GM19238 (cell line): ENCODE results near the gene CAPN13.
"Not testable (repeated sequence)": the region's sequence is repeated elsewhere in the genome, so short reads cannot be mapped to it uniquely, and the experiment has no call there.

ENCODE experiments used
- DNase-seq: peaks from one replicate; pipeline ENCODE4 v3.0.0; 2011; ENCODE audit warnings: low spot score; ENCODE audit not compliant: insufficient read length

The CAPN13 gene

DNA sequence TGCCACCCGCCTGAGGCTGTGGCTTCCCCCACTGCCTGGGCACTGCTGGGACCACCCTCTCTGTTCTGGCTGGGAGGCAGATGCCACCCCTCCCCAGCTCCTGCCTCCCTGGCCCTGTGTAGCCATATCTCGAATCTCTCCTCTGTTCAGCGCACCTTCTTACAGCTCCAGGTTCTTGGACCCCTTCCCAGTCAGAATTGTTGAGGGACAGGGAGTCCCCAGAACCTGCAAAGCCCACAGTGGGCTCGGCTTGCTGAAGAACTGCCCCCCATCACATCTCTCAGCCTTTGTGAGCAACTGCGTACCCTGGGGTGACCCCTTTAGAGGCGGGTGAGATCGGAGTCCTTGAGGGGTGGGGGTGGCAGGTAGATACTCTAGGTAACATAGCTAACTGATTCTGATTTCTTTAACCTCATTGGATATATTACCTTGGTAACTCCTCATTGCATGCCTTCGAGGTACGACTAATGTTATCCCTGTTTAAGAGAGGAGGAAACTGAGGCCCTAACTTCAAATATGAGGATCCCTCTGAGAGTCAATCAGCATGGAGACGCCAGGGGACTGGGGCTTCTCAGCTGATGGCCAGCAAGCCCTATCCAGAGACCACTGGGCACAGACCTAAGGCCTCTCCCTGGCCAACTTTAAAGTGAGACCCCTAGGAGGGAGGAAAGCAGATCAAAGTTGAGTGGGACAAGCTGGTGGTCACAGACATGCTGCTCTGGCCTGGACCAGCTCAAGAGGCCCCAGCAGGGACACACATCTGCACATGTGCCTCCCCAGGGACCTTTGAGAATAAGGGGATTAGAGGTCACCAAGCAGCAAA, 101.3 kb downstream of the CAPN13 start:
- DNase-seq = no peak

DNA sequence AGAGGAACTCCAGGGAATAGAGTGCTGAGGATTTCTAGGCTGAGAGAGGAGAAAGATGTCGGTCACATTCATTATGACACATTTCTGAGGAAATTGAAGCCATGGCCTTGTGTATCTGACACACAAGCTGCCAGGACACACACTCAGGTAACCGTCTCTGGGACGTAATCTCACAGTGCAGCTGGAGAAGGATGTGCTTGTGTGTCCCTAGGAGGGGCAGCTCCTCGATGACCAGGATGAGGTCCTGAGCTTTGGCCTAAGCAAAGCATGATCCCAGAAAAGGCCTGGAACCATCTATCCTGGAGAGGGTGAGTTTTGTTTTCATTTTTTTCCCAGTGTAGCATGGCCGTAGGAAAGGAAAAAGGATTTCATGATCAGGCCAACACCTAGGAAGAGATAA, 102.2 kb downstream of the CAPN13 start:
- no peak for DNase-seq

DNA sequence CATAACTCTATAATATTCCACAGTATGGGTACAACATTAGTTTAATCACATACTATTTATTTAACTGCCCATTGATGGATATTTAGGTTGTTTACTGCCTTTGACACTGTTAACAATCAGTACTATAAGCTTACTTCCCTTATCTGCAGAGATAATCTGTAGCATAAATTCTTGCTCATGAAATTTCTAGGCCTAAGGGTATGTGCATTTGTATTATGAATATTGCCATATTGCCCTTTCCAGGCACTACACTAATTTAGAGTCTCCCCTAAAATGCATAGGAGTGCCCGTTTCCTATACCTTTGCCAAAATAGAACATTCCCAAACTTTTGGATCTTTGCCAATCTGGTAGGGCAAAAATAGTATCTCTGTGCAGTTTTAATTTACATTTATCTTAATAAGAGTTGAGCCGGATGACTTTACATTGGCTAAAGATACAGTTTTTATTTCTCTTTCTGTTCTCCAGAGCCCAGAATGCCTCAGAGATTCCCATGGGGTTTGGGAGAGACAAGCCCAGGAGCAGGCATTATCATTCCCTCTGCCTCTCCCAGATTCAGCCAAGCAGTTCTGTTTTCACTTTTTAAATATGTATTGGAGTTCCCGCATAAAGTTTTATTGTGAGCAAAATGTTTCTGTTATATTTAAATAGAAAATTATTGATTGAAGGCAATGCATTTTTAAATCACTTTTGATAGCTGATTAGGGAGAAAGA, 102.8 kb downstream of the CAPN13 start:
- no peak for DNase-seq

- DNase-seq = no peak
These were observed 104.6 kb downstream of the CAPN13 start for GRCh38 chr2:30702694-30703093.

DNA sequence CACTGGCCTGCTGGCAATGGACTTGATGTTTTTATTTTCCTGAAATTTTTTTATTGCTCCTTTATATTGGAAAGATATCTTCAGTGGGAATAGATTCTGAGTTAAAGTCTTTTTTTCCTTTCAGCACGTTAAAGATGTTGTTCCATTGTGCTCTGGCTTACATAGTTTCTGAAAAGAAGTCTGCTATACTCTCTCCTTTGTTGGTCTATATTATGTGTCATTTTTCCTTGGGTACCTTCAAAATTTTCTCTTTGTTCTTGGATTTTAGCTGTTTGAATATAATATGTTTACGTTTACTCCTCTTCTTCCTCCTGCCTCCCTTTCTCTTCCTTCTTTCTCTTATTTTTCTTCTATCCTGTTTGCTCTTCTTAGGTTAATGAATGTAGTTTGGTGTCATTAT, 105.5 kb downstream of the CAPN13 start:
- DNase-seq = no peak

DNA sequence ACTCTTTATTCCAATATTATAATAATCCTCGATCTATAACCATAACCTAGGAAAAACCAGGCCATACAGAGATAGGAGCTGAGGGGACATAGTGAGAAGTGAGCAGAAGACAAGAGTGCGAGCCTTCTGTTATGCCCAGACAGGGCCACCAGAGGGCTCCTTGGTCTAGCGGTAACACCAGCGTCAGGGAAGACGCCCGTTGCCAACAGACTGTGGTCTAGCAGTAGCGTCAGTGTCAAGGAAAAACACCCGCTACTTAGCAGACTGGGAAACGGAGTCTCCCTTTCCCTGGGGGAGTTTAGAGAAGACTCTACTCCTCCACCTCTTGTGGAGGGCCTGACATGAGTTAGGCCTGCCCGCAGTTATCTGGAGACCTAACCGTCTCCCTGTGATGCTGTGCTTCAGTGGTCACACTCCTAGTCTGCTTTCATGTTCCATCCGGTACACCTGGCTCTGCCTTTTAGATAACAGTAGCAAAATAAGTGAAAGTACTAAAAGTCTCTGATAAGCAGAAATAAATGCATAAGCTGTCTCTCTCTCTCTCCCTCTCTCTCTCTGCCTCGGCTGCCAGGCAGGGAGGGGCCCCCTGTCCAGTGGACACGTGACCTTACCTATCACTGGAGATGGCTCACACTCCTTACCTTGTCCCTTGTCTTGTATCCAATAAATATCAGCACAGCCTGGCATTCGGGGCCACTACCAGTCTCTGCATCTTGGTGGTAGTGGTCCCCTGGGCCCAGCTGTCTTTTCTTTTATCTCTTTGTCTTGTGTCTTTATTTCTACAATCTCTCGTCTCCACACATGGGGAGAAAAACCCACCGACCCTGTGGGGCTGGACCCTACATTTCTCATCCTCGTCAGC, 109.8 kb downstream of the CAPN13 start:
- not testable (repeated sequence) for DNase-seq

- DNase-seq = no peak
These were observed 111.5 kb downstream of the CAPN13 start for GRCh38 chr2:30695749-30696148.

DNA sequence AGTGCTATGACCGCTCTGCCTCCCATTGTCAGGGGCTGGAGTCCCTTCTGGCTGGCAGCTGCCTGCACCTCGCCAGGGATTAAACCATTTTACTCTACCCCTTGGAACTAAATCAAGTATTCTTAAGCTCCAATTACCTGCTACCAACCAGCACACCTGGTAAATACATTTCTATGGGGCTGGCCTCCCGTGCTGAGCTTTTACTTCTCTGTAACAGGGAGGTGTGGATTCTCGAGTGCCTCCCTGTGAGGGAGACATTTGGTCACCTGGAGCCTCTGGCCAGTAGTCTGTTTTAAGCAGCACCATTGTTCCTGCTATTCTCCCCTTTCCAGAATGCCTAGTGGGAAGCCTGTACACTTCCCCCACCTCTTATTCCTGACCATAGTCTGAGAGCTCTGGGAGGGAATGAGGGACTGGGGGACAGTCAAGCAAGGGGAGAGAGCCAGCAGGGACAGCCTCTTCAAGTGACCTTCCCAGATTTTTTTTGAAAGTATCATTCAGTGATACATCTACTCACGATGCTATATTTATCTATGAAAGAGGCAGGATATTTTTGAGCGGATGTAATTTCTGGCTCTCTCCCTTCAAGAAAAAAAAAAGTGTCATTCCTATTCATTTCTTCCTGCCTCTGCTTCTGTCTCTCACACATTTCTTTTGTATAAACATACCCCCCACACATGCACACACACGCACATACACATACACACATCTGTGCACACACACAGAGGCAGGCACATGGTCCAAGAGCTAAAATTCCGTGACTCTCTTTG, 112.8 kb downstream of the CAPN13 start:
- no peak for DNase-seq

GRCh38 chr2:30693821-30694281, 113.4 kb downstream of the CAPN13 start:
- DNase-seq = no peak

- no peak for DNase-seq
These were observed 114.4 kb downstream of the CAPN13 start for GRCh38 chr2:30692829-30693275.

DNA sequence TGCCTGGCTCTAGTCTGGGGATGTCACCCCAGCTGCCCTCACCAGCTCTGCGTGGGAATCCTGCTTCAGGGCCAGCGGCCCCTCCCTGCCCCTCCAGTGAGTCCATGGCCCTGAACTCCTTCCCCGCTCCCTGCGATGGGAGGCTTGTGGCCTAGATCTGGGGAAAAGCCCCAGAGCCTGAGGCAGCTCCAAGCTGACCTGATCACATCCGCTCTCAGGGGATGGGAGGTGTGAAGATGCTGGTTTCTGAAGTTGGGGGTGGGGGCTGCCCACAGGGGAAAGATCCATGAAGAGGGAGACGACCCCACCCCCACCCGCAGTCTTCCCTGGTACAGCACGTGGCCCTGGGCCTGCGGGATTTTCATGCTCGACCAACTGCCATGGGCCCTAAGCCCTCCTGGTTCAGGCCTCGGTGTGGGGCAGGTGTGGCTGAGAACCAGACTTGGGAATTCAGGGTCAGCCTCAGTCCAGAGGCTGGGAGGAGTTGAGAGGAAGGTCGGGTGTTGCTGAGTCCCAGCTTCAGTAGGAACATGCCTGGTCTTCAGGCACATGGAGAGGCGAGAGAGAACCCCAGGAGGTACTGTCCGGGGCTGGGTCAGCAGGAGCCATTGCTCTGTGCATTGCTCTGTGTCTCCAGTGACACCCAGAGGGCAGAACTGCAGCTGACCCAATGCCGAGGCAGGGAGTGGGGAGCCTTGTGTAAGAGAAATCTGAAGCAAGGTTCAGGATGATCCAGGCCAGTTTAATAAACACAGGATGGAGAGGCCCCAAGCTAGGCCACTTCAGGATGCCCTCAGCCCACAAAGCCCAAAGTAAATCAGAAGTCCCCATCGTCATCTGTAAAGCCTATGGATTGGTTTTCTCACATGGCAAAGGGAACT, 115.1 kb downstream of the CAPN13 start:
- no peak for DNase-seq

GRCh38 chr2:30691091-30691947, 115.9 kb downstream of the CAPN13 start:
- DNase-seq = no peak

GRCh38 chr2:30690126-30690561, 117.1 kb downstream of the CAPN13 start:
- no peak for DNase-seq

DNA sequence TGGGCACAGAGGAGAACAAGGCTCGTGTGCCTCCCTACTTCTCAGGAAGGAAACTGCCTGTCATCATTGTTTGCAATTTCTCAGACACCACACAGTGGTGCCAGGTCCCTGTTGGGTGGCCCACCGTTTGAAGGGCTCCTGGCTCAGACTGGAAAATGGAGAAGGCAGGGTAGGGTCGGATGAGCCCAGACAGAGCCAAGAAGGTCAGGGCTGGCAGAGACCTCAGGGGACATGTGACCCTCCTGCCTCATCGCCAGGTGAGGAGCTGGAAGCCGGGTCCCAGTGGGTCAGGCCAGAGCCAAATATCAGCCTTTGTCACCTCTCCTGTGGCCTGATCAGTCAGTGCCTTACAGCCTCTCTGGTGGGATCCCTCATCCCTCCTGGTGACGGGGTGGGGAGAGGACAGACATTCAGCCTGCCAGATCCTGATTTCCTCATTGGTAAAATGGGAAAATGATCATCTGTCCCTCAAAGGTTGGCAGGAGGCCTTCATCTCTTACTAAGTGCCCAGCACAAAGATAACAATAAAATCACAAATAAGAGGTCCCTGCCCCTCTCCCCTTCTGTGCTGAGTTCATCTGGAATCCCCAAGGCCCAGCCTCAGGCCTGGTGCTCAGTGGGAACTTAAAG, 117.6 kb downstream of the CAPN13 start:
- DNase-seq = no peak

DNA sequence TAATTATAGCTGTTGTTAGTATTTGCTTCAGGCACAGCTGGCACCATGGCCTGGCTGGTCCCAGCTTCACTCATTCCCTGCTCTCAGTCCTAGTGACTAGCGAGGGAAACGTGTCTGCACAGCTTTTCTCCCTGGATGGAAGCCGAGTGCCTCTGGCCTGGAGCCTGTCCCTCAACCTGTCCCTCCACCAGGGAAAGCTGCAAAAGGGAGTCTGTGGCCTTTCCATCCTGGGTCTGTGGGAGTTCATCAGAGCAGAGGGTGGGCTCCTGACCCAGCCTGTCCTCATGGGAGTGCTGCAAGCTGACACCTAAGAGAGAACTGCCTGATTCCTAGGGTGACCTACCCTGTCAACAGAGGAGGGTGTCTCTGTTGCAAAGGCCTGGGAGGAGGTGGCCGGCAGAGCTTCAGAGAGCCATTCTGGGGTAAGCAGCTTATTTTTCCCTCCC, 118.3 kb downstream of the CAPN13 start:
- DNase-seq = no peak

- no peak for DNase-seq
These were observed 120.6 kb downstream of the CAPN13 start for GRCh38 chr2:30686669-30687068.

DNA sequence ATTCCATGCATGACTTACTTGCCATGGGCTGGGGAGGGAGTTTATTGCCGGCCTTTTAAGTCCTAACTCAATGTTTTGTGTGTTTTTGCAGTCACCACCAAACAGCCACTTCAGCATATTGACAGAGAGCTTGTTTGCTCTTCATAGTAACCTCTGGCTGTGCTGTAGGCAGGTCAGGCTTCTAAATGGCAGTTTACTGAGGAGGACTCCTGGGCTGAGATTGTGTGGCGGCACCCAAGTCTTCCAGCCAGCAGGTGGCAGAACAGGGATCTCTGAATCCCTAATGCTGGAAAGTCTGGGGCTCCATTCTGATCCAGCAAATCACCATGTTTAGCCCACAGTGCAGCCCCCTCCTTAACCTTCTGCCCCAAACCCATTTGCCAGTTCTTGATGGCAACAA, 121.2 kb downstream of the CAPN13 start:
- DNase-seq = no peak

DNA sequence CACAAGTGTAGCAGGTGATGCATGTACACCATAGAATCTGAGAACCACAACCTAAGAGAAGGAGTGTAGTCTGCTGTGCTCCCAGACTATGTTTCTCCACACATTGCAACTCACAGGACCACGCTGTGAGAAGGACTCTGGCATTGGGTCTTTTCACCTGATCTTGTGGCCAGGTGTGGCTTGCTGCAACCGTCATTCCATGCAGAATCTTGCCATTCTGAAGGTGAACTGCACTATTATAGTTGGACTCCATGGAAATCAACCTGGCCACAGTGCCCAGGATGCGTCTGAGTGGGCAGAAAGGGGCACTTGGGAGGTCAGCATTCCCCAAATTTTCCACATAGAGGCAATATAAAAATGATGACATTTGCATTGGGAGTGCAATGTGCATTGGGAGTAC, 122.2 kb downstream of the CAPN13 start:
- DNase-seq = no peak
